Hepatocyte (in vitro differentiated cells): Measurements from ENCODE around the gene ZFP91.

Experiments
- CTCF ChIP-seq: fragments of 200-600 bp; sonication (generic); IDR thresholded peaks from 2 replicates; pipeline ENCODE4 v1.5.1; 2016; ENCODE audit warnings: antibody characterized with exemption, mild to moderate bottlenecking; ENCODE audit not compliant: poor library complexity
- EZH2 ChIP-seq: fragments of 200-600 bp; sonication (generic); IDR thresholded peaks from 2 replicates; pipeline ENCODE4 v1.6.1; 2016; ENCODE audit warnings: antibody characterized with exemption, mild to moderate bottlenecking, borderline replicate concordance

GRCh38 chr11:58596621-58597020, 17.8 kb downstream of the ZFP91 start:
- TF ChIP-seq CTCF (no peak), EZH2 (no peak)
